HG03442 (cell line): Measurements from ENCODE around the gene GLE1.

Experiments used
- ATAC-seq: cut with Tn5 transposase; IDR thresholded peaks from one replicate; pipeline ENCODE4 v1.9.1; 2021; ENCODE audit warnings: mild to moderate bottlenecking, moderate library complexity; ENCODE audit not compliant: unreplicated experiment

Gene GLE1

GRCh38 chr9:128504485-128505413 lies at the start of gene GLE1:
TSS of gene GLE1 (plus strand) at chr9:128504719. CDS start at chr9:128504806, 87 bp downstream.
- peak; percentile 82 for ATAC-seq

GRCh38 chr9:128454991-128455390 lies 49.5 kb upstream of the GLE1 start:
- ATAC-seq: no peak

GRCh38 chr9:128455849-128456612 lies 48.5 kb upstream of the GLE1 start, which contains the start of gene ODF2:
TSS of gene ODF2 (plus strand) at chr9:128456006. CDS start at chr9:128456092, 86 bp downstream.
- peak; percentile 77 for ATAC-seq

- ATAC-seq: peak; percentile 44
Measured at GRCh38 chr9:128456613-128457061, 47.9 kb upstream of the GLE1 start.

GRCh38 chr9:128457207-128457606 lies 47.3 kb upstream of the GLE1 start:
- ATAC-seq: no peak

GRCh38 chr9:128459011-128459410 lies 45.5 kb upstream of the GLE1 start:
- ATAC-seq: no peak

- no peak for ATAC-seq
Measured at GRCh38 chr9:128469070-128469469, 35.4 kb upstream of the GLE1 start.

- no peak for ATAC-seq
Measured at GRCh38 chr9:128470560-128470959, 34.0 kb upstream of the GLE1 start.

GRCh38 chr9:128473104-128473503 lies 31.4 kb upstream of the GLE1 start:
- ATAC-seq: no peak

GRCh38 chr9:128475867-128476266 lies 28.7 kb upstream of the GLE1 start:
- no peak for ATAC-seq

GRCh38 chr9:128479262-128479661 lies 25.3 kb upstream of the GLE1 start:
- no peak for ATAC-seq

- ATAC-seq: no peak
Measured at GRCh38 chr9:128481561-128481960, 23.0 kb upstream of the GLE1 start.

GRCh38 chr9:128482186-128482585 lies 22.3 kb upstream of the GLE1 start:
- ATAC-seq: no peak

- no peak for ATAC-seq
Measured at GRCh38 chr9:128484686-128485413, 19.7 kb upstream of the GLE1 start.

- no peak for ATAC-seq
Measured at GRCh38 chr9:128485414-128485855, 19.1 kb upstream of the GLE1 start.

- ATAC-seq: no peak
Measured at GRCh38 chr9:128486201-128486600, 18.3 kb upstream of the GLE1 start.

GRCh38 chr9:128493424-128493823 lies 11.1 kb upstream of the GLE1 start:
- no peak for ATAC-seq

- no peak for ATAC-seq
Measured at GRCh38 chr9:128494108-128494745, 10.3 kb upstream of the GLE1 start.

- no peak for ATAC-seq
Measured at GRCh38 chr9:128494746-128495129, 9.8 kb upstream of the GLE1 start.

- ATAC-seq: no peak
Measured at GRCh38 chr9:128495296-128495695, 9.2 kb upstream of the GLE1 start.
